GM21619 (cell line): Measurements from ENCODE around the gene ST8SIA6.
"Not testable (repeated sequence)": the region's sequence is repeated elsewhere in the genome, so short reads cannot be mapped to it uniquely, and the experiment has no call there.

Experiments
- ATAC-seq: cut with Tn5 transposase; IDR thresholded peaks from one replicate; pipeline ENCODE4 v1.9.1; 2021; ENCODE audit not compliant: unreplicated experiment

ST8SIA6 gene

DNA sequence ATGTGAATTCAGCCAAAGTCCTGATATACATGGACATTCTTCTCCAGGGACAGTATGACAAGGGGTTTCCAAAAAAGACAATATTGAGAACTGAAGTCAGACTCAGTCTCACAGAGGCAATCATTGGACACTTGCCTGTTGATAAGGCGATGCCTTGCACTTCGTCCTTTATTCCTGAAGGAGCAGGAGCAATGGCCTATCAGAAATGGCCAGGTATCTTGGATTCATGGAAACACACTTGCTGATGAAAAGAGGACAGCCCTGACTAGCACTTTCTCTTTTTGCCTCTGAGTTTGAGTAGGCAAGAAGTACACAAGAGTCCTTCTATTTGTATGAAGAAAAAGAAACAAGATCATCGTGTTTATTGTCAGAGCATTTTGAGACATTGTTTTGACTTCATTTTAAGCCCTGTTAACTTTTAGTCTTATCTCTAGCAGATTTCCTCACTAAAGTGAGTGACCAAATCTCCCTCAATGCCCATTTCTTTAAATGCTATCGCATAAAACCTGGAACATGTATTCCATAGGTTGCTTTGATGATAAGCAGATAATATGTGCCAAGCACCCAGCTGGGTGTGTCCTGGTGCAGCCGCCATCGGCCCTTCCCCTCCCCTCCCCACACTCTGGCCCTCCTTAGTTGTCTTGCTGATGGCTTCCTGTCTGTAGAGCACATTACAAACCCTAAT, 26.6 kb downstream of the ST8SIA6 start:
- no peak for ATAC-seq

DNA sequence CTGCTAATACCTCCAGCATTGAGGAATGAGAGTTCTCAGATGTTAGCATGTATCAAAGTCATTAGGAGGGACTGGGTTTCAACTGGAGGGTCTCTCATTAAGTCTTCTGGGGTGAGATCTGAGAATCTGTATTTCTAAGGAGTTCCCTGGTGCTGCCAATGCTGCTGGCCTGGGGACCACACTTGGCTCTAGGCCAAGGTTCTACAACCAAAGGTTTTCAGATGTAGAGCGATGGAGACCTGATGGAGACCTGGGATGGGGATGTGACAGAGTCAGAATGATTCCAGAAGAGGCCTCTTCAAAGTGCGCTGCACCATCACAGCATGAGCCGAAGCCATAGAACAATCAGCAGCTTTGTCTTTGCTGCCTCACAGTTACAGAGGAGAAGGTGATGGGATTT, 27.2 kb downstream of the ST8SIA6 start:
- no peak for ATAC-seq

DNA sequence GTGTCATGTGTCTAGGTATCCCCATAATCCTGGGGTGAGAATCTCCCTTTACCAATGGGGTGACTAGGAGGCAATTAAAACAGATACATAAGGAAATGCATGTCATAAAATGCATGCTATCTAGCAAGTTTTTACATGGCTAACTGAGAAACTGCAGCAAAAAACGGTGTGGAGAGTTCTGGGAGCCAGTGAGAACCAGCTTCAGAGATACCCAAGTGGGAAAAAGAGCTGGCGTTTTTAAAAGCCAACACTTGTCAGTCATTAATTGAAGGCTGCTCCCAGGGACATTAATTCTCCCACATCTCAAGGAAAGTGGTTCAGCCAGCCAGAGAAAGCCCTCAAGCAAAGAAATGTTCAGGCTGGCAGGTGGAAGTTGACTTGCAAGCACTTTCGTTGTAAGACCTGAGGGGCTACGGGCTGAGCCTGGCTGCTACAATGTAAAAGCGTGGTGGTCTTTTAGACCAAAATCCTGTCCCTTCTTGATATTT, 28.1 kb downstream of the ST8SIA6 start:
- no peak for ATAC-seq

DNA sequence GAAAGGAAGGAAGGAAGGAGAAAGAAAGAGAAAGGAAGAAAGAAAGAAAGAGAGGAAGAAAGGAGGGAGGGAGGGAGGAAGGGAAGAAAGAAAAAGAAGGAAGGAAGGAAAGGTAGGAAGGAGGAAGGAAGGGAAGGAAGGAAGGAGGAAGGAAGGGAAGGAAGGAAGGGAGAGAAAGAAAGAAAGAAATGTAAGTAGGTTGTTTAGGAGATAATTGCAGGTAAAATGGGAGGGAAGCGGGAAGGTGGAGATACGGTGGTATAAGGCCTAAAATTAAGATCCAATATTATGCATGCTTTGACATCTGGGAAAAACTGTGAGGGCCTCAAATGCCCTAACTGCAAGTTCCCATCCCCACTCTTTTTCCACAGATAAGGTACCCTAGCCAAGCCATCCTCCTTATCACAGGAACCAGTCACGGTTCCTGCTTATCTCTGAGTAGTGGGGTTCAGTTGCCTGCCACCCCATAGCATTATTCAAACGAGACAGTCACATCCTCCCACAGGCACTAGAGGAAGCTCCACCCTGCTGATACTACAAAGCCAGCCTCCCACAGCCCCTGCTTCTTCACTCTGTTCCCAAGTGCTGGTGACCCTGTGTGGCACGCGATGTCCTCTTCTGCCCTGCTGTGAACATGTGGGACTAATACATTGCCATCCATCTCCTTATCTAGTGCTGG, 28.7 kb downstream of the ST8SIA6 start:
- ATAC-seq: no peak

DNA sequence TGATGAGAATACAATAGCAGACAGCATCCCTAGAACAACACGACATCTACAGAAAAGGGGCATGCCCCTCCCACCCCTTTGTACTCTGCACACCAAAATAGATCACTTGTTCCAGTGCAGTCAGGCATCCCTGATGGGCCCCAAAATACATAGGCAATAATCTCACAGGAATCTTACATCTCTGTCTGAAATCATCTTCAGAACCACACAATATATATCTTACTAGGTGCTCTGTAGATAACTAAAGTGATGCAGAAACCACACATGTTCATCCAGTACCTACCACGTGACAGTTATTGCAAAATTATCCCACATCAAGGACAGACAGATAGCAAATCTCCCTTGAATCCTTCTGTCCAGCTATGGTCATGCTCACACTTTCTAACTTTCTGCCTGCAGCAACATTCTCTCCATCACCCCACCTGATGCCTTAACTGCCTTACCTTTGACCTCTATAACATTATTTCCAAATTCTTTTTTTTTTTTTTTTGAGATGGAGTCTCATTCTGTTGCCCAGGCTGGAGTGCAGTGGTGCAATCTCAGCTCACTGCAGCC, 30.7 kb downstream of the ST8SIA6 start:
- no peak for ATAC-seq

DNA sequence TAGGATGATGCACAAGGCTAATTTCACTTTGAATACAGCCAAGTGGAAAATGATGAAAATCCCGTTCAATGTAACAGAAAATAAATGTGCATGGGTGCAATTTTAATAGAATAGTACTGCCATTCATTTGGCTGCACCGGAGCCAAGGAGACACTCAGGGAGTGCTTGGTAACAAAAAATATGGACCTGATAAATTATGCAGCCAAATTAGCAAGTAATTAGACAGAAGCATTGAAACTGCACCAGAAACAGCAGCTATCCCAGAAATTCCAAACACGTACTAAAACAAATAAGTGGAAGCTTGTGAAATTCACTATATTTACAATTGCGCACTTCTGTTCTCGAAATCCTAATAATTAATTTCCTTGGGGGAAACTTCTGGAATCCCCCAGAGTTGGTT, 31.5 kb downstream of the ST8SIA6 start:
- no peak for ATAC-seq

DNA sequence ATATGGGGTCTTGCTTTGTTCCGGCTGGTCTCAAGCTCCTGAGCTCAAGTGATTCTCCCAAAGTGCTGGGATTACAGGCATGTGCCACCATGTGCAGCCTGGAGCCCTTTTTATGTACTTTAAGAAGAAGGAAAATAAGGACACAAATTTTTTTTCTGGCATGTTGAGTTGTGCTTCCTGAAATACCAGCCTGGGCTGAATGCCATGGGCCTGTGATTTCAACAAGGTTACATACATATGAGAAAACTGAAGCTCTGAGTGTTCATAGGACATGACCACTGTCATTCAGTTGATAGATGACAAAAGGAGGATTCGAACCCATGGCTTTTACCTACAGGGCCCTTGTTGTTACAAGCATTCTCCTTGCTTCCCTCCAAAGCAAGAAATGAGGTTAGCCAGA, 36.1 kb downstream of the ST8SIA6 start:
- ATAC-seq: no peak

DNA sequence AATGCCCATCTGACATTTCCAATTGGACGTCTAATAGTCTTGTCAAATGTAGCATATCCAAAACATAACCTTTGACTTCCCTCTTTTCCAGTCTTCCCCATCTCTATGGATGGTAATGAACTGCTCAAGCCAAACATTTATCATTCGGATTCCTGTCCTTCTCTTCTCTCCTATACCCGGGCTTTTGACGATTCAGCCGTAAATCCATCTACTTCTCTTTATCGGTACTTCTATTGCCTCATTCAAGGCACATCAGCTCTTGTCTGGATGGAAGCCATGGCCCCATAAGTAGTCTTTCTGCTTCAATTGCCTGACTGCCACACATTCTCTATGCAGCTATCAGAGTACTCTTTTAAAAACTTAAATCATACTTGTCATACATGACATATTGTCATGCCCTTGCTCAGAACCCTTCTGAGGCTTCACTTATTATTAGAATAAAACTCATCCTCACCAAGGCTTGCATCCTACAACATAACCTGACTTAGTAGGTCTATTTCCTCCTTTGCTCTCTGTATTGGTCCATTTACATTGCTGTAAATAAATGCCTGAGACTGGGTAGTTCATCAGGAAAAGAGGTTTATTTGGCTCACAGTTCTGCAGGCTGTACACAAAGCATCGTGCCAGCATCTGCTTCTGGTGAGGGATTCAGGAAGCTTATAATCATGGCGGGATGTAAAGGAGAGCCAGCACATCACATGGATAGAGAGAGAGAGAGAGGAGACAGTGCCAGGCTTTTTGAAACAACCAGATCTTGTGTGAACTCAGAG, 37.8 kb downstream of the ST8SIA6 start:
- ATAC-seq: no peak

DNA sequence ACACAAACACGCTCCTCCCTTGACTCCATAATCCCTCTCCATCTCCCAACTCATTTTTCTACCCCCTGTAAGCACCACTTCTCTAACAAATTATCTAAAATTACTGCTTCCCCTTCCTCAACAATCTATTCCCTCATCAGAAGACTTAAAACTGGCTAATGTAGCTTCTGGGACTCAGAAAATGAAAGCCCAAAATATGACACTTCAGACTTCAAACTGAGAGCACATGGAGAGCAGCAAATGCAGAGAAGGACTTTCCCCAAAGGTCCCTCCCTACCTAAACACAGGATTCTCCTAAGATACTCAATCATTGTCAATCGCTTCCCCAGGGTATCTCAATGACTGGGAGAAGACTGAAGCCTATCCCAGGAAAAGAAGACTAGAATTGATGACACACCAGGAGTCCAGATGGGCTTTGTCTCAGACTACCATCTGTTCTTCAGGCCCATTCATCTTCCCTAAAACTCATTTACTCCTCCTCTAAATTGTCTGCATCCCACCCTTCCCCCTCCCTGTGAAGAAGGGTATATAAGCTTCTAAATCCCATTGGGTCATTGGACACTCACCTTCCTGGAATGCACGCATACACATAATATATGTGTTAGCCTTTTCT, 39.2 kb downstream of the ST8SIA6 start:
- no peak for ATAC-seq

DNA sequence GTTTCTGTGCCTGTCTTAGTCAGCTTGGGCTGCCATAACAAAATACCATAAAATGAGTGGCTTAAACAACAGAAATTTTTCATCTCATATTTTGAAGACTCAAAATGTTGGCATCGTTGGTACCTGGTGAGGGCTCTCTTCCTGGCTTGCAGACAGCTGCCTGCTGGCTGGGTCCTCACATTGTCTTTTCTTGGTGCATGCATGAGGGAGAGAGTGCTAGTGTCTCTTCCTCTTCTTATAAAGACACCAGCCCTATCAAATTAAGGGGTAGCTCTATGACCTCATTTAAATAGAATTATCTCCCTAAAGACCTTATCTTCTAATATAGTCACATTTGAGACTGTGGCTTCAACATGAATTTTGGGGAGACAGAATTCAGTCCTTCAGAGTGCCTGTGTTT, 39.9 kb downstream of the ST8SIA6 start:
- no peak for ATAC-seq

DNA sequence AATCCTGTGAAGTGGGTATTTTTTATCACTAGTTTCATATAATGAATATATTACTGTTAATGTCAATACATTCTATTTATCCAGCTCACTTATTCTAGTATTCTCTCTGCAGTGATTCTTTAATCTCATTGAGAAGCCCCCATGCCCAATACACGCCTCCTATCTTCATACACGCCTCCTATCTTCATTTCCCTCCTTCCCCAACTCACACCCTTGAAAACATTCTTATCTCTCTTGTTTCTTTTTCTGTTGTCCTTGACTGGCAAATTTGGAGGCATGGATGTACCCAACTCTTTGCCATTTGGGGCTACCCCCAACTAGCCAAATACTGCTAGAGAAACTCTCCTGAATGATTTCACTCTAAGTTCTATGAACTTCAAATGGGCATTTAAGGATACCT, 40.5 kb downstream of the ST8SIA6 start:
- ATAC-seq: no peak

DNA sequence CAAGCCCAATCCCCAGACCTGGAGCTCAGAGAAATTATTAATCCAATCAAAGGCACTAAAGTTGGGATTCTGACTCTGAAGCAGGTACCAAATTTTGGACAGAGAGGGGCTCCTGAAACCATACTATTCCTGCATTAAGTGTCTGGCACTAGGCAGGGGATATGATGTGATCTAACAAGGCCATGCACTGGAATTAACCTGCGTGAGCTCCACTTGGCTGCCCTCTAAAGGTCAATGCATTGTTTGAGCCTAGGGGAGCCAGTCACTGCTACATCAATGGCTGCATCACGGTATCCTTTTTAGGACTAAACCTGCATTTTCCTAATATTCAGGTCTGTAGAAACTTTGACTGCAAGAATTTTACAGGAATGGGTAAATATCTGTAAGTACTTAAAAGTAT, 42.1 kb downstream of the ST8SIA6 start:
- no peak for ATAC-seq

DNA sequence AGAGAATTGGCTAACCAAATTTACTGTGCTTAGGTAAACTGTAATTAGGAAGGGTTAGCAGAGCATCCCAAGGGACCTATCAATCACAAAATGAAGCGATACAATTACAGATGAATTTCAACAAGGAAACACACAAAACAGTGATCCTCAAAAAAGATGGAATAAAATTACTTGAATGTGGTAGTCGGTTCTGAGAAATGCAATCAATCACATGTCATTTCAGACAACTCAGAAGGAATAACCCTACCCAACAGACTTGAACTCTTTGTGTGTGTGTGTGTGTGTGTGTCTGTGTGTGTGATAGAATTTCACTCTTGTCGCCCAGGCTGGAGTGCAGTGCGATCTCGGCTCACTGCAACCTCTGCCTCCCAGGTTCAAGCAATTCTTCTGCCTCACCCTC, 43.5 kb downstream of the ST8SIA6 start:
- ATAC-seq: no peak

DNA sequence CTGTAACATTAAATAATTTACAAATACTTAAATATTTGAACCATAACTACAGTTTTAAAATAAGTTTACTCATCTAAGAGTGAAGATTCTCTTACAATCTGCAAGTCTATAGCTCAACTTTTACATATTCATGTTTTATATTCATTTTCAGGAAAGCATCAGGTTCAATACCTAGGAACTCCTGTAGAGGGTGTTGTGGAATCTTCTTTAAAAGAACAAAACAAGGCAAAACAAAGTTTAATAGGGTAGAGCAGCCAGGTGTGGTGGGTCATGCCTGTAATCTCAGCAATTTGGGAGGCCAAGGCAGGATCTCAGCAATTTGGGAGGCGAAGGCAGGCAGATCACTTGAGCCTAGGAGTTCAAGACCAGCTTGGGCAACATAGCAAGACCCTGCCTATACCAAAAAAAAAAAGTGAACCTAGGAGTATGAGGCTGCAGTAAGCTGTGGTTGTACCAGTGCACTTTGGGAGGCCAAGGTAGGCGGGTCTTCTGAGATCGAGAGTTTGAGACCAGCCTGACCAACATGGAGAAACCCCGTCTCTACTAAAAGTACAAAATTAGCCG, 45.1 kb downstream of the ST8SIA6 start:
- ATAC-seq: no peak

DNA sequence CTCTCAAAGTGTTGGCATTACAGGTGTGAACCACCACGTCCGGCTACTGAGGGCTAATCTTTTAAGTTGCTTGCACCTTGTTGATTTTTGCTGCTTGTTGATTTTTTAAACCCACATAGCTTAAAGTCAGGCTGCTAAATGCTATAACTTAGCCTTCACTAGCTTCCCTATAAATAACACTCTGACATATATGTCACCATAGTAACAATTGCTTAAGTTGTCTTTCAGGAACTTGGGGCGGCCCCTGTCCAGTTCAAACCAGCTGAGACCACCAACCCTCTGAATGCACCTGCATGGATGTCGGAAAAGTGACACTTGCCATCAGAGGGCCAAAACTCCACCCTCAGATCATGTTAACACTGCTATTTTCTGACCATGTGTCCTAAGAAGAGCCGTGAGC, 47.3 kb downstream of the ST8SIA6 start:
- ATAC-seq: no peak

DNA sequence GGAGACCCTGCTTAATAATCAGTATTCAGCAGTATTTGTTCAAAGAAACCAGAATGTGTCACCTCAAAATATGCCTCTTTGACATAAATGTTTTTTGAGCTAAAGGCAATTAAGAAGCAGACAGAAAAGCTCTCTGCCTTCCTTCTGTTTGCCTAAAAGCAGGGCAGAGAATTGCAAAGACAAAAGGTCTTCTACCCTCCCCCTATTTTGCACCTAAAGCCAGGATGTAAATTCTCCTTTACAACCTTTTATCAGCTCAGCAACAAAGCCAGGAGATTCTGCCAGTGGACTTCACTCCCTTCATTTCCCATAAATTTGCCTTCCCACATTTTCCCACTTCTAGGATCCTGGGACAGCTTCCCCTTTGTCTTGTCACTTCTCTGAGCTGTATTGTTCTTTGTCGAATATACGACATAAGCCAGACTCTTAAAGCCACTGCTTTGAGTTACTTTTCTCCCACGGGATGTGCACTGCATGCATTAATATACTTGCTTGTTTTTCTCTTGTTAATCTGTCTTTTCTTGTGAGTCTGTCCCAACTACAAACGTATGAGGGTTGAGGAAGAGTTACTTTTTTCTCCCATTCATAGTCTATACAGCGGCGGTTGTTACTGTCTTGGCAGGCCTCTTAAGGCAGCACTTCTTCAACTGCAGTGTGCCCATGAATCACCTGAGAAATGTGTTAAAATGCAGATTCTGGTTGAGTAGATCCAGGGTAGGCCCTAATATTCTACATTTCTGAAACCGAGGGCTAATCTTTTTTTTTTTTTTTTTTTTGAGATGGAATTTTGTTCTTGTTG, 48.2 kb downstream of the ST8SIA6 start:
- no peak for ATAC-seq

DNA sequence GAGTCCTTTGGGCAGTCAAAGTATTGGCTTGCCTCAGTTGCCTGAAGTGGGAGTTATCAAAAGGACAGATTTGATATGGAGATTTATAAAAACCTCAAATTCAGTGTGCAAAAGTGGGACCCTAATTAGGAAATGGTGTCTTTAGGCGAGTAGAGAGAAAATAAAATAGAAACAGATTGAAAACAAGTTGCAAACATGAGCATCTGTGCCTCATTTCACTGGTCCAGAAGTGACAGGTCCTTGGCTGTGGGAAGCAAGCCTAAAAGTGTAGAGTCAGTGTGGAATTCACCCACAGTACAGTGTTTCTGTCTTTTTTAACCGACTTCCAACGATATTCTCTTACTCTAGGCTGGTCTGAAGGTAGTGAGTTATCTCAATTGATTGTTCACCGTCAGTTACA, 51.2 kb downstream of the ST8SIA6 start:
- no peak for ATAC-seq

DNA sequence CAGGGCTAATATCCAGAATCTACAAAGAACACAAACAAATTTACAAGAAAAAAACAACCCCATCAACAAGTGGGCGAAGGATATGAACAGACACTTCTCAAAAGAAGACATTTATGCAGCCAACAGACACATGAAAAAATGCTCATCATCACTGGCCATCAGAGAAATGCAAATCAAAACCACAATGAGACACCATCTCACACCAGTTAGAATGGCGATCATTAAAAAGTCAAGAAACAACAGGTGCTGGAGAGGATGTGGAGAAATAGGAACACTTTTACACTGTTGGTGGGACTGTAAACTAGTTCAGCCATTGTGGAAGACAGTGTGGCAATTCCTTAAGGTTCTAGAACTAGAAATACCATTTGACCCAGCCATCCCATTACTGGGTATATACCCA, 52.4 kb downstream of the ST8SIA6 start:
- ATAC-seq: not testable (repeated sequence)

DNA sequence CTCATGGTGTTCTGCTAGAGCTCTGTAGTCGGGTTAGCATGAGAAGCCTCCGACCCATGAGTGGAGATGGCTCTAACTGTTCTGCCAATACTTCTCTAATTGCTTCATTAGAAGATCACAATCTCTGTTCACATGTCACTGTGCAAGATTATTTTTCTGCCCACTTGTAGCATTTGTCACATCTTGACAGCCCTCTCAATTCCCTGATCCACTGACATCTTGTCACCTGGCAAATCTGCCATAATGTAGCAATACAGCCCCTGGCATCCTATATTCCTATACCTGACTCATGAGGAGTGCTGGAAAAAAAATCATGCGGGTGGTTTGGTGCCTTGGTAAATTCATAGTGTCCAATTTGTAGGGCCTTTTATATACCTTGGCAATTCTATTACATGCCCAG, 58.4 kb downstream of the ST8SIA6 start:
- no peak for ATAC-seq

DNA sequence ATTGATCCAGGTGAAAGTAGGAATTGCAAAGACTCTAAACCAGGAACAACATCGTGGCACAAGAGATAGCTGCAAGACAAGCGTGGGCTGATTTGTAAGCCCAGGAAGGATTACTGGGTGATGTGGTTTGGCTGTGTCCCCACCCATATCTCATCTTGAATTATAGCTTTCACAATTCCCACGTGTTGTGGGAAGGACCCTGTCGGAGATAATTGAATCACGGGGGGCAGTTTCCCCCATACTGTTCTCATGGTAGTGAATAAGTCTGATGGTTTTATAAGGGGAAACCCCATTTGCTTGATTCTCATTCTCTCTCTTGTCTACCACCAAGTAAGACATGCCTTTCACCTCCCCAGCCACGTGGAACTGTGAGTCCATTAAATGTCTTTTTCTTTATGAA, 59.5 kb downstream of the ST8SIA6 start:
- ATAC-seq: no peak
